GM11168 (cell line): ENCODE results near the gene FRMD4B.

ENCODE experiments used
- in situ Hi-C: fragments of 300-500 bp; cut with MboI; formaldehyde crosslinking; loops from one replicate; pipeline ENCODE4 v1.12.0; 2022; ENCODE audit warnings: low sequenced_read_pairs; ENCODE audit not compliant: unreplicated experiment

The FRMD4B gene

DNA sequence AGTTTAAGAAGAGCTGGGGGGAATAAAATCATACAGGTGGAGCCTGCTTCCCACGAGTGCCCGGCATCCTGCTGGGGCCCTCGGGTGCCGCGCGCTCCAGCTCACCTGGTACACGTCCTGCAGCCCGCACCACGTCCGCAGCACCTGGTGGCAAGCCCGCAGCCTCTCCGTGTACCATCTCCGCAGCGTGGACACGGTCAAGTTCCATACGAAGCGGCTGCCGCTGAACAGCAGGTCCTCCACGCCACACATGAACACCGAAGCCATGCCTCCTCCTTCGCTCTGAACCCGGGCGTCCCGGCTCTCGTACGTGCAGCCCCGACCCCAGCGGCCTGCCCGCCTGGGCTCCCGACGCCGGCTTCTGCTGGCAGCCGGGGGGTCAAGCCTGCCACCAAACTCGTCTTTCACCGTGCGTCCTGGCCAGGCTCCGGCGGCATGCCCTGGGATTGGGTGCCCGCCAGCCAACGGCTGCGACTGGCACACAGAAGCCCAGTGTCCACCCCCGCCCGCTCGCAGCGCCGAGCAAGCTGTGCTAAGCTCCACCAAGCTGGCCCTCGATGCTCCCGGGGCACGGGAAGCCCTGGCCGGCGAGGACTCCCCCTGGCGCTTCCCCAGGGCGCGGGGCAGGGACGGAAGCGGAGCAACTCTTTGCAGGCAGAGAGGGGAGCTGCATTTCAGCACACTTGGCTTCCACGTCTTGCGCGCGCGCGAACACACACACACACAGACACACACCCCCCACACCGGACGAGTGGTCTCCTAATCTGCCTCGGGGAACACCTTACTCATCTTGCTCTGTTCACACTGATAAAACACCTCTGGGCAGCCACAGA is at the start of gene FRMD4B:
TSS of gene FRMD4B (minus strand) at position 366 of the 833 bp plus-strand sequence. CDS start at position 267, 99 bp downstream.
- in situ Hi-C loops, result no loop called here

GRCh38 chr3:69433969-69434325 is 48.1 kb upstream of the FRMD4B start:
- in situ Hi-C loops, result no loop called here

DNA sequence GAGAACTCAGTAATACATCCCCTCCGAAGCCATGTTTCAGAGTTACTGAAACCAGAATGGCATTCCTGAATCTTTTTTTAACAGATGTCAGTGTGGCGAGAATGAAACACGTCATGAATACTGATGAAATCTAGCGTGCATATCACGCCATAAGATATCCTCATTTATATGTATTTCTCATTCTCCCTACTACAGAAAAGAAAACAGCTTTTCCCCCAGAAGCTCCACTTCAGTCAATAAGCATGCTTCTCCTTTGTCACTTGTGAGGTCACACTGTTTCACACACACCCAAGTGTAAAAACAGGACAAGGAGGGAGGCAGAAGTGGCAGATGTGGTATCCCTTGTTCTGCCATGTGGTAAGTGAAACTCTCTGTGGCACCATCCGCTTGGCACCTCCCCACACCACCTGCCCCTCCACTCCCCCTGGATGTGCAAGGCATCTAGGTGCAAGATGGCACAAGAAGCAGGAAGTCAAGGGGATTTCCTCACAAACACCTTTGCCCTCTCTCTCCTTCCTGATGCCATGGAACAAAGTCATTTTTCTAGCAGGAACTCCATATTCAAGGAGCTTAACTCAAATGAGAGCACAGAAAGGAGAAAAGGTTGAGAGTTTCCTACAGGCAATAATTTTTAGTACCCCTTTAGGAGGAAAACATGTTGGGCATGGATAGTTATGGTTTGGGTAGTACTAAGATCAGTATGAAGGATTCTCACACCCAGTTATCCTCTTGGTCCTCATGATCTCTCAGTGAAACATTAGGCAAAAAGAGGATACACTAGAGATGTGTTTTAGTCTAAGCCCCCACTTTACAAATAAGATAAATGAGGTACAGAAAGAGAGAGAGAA is 47.5 kb upstream of the FRMD4B start:
- in situ Hi-C loops, result no loop called here

DNA sequence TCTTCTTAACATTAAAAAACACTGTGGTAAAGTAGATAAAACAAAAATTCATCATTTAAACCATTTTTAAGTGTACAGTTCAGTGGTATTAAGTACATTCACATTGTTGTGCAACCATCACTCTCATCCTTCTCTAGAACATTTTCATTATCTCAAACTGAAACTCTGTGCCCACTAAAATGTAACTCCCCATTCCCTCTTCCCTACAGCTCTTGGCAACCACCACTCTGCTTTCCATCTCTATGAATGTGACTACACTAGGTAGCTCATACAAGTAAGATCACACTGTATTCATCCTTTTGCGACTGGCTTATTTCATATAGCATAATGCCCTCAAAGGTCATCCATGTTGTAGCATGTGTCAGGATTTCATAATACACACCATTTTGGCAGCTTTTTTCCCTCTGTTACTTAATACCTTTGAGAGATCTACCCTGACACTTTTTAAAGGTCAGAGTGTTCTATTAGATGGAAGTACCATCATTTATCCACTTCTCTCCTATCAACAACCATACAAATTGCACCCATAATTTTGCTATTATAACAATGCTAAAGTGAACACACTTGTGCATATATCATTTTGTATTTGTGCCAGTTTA is 42.9 kb upstream of the FRMD4B start:
- in situ Hi-C loops, result loop anchor here (10.0 kb wide), 1 partner anchor 274 kb away; no protein-coding TSS in a partner anchor

DNA sequence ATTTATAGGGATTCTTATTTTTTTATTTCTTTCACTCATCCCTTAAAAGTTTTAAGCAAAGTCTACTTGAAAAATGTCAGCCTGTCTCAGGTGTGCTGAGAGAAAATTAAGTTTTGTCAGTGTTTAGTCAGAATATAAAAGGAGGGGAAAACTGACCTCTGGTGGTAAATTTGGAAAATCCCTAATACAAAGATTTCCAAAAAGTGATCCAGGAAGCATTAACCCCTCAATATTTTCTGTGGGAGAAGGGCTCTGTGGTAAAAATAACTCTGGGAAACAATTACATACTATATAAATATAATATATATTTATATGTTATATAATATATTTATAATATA is 41.0 kb upstream of the FRMD4B start:
- in situ Hi-C loops, result loop anchor here (10.0 kb wide), 1 partner anchor 272 kb away; no protein-coding TSS in a partner anchor

DNA sequence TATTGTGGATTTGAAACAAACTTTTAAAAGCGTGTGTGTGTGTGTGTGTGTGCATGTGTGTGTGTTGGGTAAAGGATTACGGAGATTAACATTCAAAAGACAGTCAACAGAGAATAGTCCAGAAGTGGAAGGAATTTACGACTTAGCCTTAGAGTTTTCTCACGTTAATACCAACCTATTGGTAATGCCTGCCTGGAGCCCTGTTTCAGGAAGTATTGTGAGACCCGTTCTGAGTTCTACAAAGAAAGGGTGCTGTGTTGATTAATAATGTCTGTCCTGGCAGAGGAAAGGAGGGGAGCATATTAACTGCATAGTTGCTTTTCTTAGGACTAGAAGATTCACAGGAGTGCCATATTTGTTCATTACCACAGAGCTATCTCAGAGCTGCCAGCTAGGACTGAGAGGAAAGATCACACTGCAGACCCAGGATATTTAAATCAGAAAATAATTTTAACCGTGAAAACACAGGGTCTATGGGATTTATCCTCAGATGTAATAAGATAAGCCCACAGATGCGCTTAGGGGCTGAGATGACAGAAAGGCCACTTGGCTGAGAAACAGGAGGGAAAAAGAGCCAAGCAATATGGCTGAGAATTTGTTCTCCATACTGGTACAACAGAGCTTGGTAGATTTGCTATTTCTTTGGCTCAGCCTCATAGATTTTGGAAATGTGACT is 40.5 kb upstream of the FRMD4B start:
- in situ Hi-C loops, result loop anchor here (10.0 kb wide), 1 partner anchor 272 kb away; no protein-coding TSS in a partner anchor

GRCh38 chr3:69425249-69425648 is 39.4 kb upstream of the FRMD4B start:
- in situ Hi-C loops, result loop anchor here (10.0 kb wide), 1 partner anchor 270 kb away; no protein-coding TSS in a partner anchor

- in situ Hi-C loops, result loop anchor here (5.0 to 10.0 kb wide), 2 partner anchors 101 to 269 kb away; no protein-coding TSS in a partner anchor
Observed at GRCh38 chr3:69423463-69424155, 37.7 kb upstream of the FRMD4B start.

- in situ Hi-C loops, result loop anchor here (5.0 to 10.0 kb wide), 2 partner anchors 100 to 268 kb away; no protein-coding TSS in a partner anchor
Observed at GRCh38 chr3:69422751-69423150, 36.9 kb upstream of the FRMD4B start.

- in situ Hi-C loops, result loop anchor here (5.0 to 10.0 kb wide), 2 partner anchors 99 to 266 kb away; no protein-coding TSS in a partner anchor
Observed at GRCh38 chr3:69420781-69421520, 35.1 kb upstream of the FRMD4B start.

- in situ Hi-C loops, result no loop called here
Observed at GRCh38 chr3:69419276-69419675, 33.4 kb upstream of the FRMD4B start.

DNA sequence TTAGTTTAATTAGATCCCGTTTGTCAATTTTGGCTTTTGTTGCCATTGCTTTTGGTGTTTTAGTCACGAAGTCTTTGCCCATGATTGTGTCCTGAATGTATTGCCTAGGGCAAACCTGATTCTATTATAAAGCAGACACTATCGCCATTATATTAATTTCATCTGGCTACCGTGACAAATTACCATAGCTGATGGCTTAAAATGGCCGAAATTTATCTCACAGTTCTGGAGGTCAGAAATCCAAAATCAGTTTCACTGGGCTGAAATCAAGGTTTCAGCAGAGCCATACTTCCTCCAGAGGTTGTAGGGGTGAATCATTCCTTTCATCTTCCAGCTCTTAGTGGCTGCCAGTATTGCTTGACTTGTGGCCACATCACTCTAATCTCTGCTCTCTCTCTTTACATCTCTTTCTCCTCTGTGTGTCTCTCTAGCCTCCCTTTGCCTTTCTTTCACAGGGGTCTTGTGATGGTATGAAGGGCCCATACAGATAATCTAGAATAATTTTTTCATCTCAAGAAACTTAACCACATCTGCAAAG is 31.7 kb upstream of the FRMD4B start:
- in situ Hi-C loops, result no loop called here

GRCh38 chr3:69413551-69414207 is 27.8 kb upstream of the FRMD4B start:
- in situ Hi-C loops, result no loop called here

GRCh38 chr3:69411346-69411745 is 25.5 kb upstream of the FRMD4B start:
- in situ Hi-C loops, result no loop called here

DNA sequence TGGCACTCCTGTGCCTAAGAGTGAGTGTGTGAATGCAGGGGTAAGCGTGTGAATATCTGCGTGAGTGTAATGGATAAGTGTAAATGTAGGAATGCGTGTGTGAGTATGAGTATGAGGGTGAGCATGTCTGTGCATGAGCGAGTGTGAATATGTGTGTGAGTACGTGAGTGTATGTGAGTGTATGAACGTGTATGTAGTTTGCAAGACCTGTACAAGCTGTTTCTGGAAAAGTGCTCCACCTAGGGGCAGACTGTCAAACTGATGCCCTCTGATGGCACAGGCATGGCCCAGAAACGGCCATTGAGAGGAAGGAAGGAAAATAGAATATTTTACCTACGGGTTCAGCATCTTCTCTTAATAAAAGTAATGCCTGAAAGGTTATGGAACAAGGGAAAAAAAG is 24.4 kb upstream of the FRMD4B start:
- in situ Hi-C loops, result no loop called here

GRCh38 chr3:69409831-69410230 is 23.9 kb upstream of the FRMD4B start:
- in situ Hi-C loops, result no loop called here

- in situ Hi-C loops, result no loop called here
Observed at GRCh38 chr3:69409011-69409410, 23.1 kb upstream of the FRMD4B start.

- in situ Hi-C loops, result no loop called here
Observed at GRCh38 chr3:69408542-69408941, 22.7 kb upstream of the FRMD4B start.
